Nephron progenitor cell (in vitro differentiated cells): ENCODE results near the gene TBCEL.

Experiments used
- DNase-seq: peaks from one replicate; pipeline ENCODE4 v3.0.0; 2021
- H3K27ac Mint-ChIP-seq: 2 replicates; pipeline ENCODE4 v1.8.0; 2021; ENCODE audit warnings: mild to moderate bottlenecking, moderate library complexity, mixed read lengths
- H3K27me3 Mint-ChIP-seq: 2 replicates; pipeline ENCODE4 v1.8.0; 2021; ENCODE audit warnings: mild to moderate bottlenecking, low read depth, mixed read lengths; ENCODE audit not compliant: poor library complexity
- H3K36me3 Mint-ChIP-seq: 2 replicates; pipeline ENCODE4 v1.8.0; 2021; ENCODE audit warnings: low read depth, mixed read lengths
- H3K4me1 Mint-ChIP-seq: 2 replicates; pipeline ENCODE4 v1.8.0; 2021; ENCODE audit warnings: mixed read lengths
- H3K4me3 Mint-ChIP-seq: 2 replicates; pipeline ENCODE4 v1.8.0; 2021; ENCODE audit warnings: mild to moderate bottlenecking, moderate library complexity, mixed read lengths
- H3K9me3 Mint-ChIP-seq: 2 replicates; pipeline ENCODE4 v1.8.0; 2021; ENCODE audit warnings: mild to moderate bottlenecking, moderate library complexity, mixed read lengths
- CTCF ChIP-seq: fragments of 200-600 bp; sonication (generic); IDR thresholded peaks from 2 replicates; pipeline ENCODE4 v1.5.0; 2021; ENCODE audit warnings: antibody characterized with exemption

The TBCEL gene

GRCh38 chr11:121023848-121024751 lies at the start of gene TBCEL:
Gene TBCEL (plus strand): TSS chr11:121024102. CDS start chr11:121045691, 21,589 bp downstream.
- peak within 1 kb of the TSS; percentile 63 for H3K27ac Mint-ChIP-seq
- H3K36me3 Mint-ChIP-seq: no peaks in the 10 kb centered on the region
- TF ChIP-seq CTCF: no peak
- DNase-seq: peak; percentile 96
- H3K27me3 Mint-ChIP-seq: peaks cover 4% of the 10 kb centered on the region
- peaks cover 3% of the 10 kb centered on the region for H3K9me3 Mint-ChIP-seq
- H3K4me3 Mint-ChIP-seq: peak within 1 kb of the TSS; percentile 90
- peaks cover 26% of the 10 kb centered on the region for H3K4me1 Mint-ChIP-seq

- no peak for TF ChIP-seq CTCF
- Mint-ChIP-seq H3K9me3 (no peaks in the 10 kb centered on the region), H3K27me3 (peaks cover 14% of the 10 kb centered on the region), H3K4me3 (no peak overlapping the region), H3K27ac (no peak overlapping the region), H3K4me1 (peaks cover 23% of the 10 kb centered on the region), H3K36me3 (no peaks in the 10 kb centered on the region)
- DNase-seq: no peak
These were observed 49.4 kb upstream of the TBCEL start for GRCh38 chr11:120974466-120974865.

- H3K36me3 Mint-ChIP-seq: no peaks in the 10 kb centered on the region
- no peak for DNase-seq
- H3K27ac Mint-ChIP-seq: no peak overlapping the region
- H3K4me3 Mint-ChIP-seq: no peak overlapping the region
- no peak for TF ChIP-seq CTCF
- H3K9me3 Mint-ChIP-seq: no peaks in the 10 kb centered on the region
- H3K4me1 Mint-ChIP-seq: peaks cover 23% of the 10 kb centered on the region
- peaks cover 17% of the 10 kb centered on the region for H3K27me3 Mint-ChIP-seq
These were observed 48.9 kb upstream of the TBCEL start for GRCh38 chr11:120974965-120975364.

- Mint-ChIP-seq H3K27ac (peak overlapping the region; percentile 11), H3K9me3 (no peaks in the 10 kb centered on the region), H3K27me3 (peaks cover 14% of the 10 kb centered on the region), H3K4me3 (no peak overlapping the region), H3K4me1 (peaks cover 23% of the 10 kb centered on the region), H3K36me3 (no peaks in the 10 kb centered on the region)
- DNase-seq: no peak
- TF ChIP-seq CTCF: no peak
These were observed 46.4 kb upstream of the TBCEL start for GRCh38 chr11:120977266-120978137.

GRCh38 chr11:120978701-120979100 lies 45.2 kb upstream of the TBCEL start:
- H3K9me3 Mint-ChIP-seq: no peaks in the 10 kb centered on the region
- peaks cover 22% of the 10 kb centered on the region for H3K27me3 Mint-ChIP-seq
- DNase-seq: no peak
- no peak for TF ChIP-seq CTCF
- H3K27ac Mint-ChIP-seq: no peak overlapping the region
- no peak overlapping the region for H3K4me3 Mint-ChIP-seq
- no peaks in the 10 kb centered on the region for H3K36me3 Mint-ChIP-seq
- peaks cover 23% of the 10 kb centered on the region for H3K4me1 Mint-ChIP-seq
